Mucosa of stomach (tissue), 1 donor: ENCODE results near the gene CDK4.

Experiments used
- H3K27me3 ChIP-seq: one replicate; pipeline ENCODE4 v1.7.0; 2013; ENCODE audit warnings: mild to moderate bottlenecking, low read length; ENCODE audit not compliant: control insufficient read depth, insufficient read depth
- H3K36me3 ChIP-seq: one replicate; pipeline ENCODE4 v1.7.0; 2013; ENCODE audit warnings: low read length; ENCODE audit not compliant: control insufficient read depth, insufficient read depth
- H3K4me1 ChIP-seq: one replicate; pipeline ENCODE4 v1.7.0; 2013; ENCODE audit warnings: mild to moderate bottlenecking, low read length; ENCODE audit not compliant: control insufficient read depth, insufficient read depth
- H3K4me3 ChIP-seq: one replicate; pipeline ENCODE4 v1.7.0; 2013; ENCODE audit warnings: low read length
- H3K9ac ChIP-seq: one replicate; pipeline ENCODE4 v1.7.0; 2013; ENCODE audit warnings: mild to moderate bottlenecking, low read length, moderate library complexity
- H3K9me3 ChIP-seq: one replicate; pipeline ENCODE4 v1.7.0; 2013; ENCODE audit warnings: mild to moderate bottlenecking, low read length, moderate library complexity; ENCODE audit not compliant: control insufficient read depth
- donor health status: Pancreatic carcinoma.

Gene CDK4

GRCh38 chr12:57739914-57740538 is 12.1 kb downstream of the CDK4 start:
- H3K36me3 ChIP-seq, result no peaks in the 10 kb centered on the region
- peaks cover 19% of the 10 kb centered on the region for H3K4me1 ChIP-seq
- no peaks in the 10 kb centered on the region for H3K9me3 ChIP-seq
- no peak overlapping the region for H3K9ac ChIP-seq
- no peak overlapping the region for H3K4me3 ChIP-seq
- H3K27me3 ChIP-seq, result peaks cover 68% of the 10 kb centered on the region

GRCh38 chr12:57739387-57739786 is 12.7 kb downstream of the CDK4 start:
- Histone ChIP-seq H3K4me1 (peaks cover 22% of the 10 kb centered on the region), H3K36me3 (no peaks in the 10 kb centered on the region), H3K9me3 (no peaks in the 10 kb centered on the region), H3K27me3 (peaks cover 75% of the 10 kb centered on the region), H3K4me3 (no peak overlapping the region), H3K9ac (no peak overlapping the region)

- Histone ChIP-seq H3K27me3 (peaks cover 81% of the 10 kb centered on the region), H3K4me3 (no peak within 1 kb of the TSS), H3K4me1 (peaks cover 18% of the 10 kb centered on the region), H3K9me3 (no peaks in the 10 kb centered on the region), H3K9ac (no peak within 1 kb of the TSS), H3K36me3 (no peaks in the 10 kb centered on the region)
These were observed 13.4 kb downstream of the CDK4 start, which contains the start of gene AGAP2 for GRCh38 chr12:57738661-57739237. TSS of gene AGAP2 (minus strand) at chr12:57738742. CDS start at chr12:57738246, 496 bp downstream.

- Histone ChIP-seq H3K4me1 (peaks cover 18% of the 10 kb centered on the region), H3K27me3 (peaks cover 91% of the 10 kb centered on the region), H3K36me3 (no peaks in the 10 kb centered on the region), H3K4me3 (no peak overlapping the region), H3K9me3 (no peaks in the 10 kb centered on the region), H3K9ac (no peak overlapping the region)
These were observed 14.3 kb downstream of the CDK4 start for GRCh38 chr12:57737467-57738460.

- Histone ChIP-seq H3K4me1 (peaks cover 15% of the 10 kb centered on the region), H3K9ac (no peak overlapping the region), H3K27me3 (peaks cover 93% of the 10 kb centered on the region), H3K4me3 (no peak overlapping the region), H3K9me3 (no peaks in the 10 kb centered on the region), H3K36me3 (no peaks in the 10 kb centered on the region)
These were observed 15.2 kb downstream of the CDK4 start for GRCh38 chr12:57736741-57737466.

- peaks cover 93% of the 10 kb centered on the region for H3K27me3 ChIP-seq
- no peak overlapping the region for H3K9ac ChIP-seq
- no peaks in the 10 kb centered on the region for H3K36me3 ChIP-seq
- H3K4me1 ChIP-seq, result peaks cover 15% of the 10 kb centered on the region
- no peaks in the 10 kb centered on the region for H3K9me3 ChIP-seq
- H3K4me3 ChIP-seq, result no peak overlapping the region
These were observed 16.0 kb downstream of the CDK4 start for GRCh38 chr12:57735952-57736740.

- peaks cover 84% of the 10 kb centered on the region for H3K27me3 ChIP-seq
- H3K9me3 ChIP-seq, result no peaks in the 10 kb centered on the region
- H3K4me1 ChIP-seq, result peaks cover 15% of the 10 kb centered on the region
- H3K36me3 ChIP-seq, result no peaks in the 10 kb centered on the region
- no peak overlapping the region for H3K4me3 ChIP-seq
- H3K9ac ChIP-seq, result no peak overlapping the region
These were observed 16.8 kb downstream of the CDK4 start for GRCh38 chr12:57735198-57735855.

GRCh38 chr12:57734591-57734990 is 17.5 kb downstream of the CDK4 start:
- H3K9ac ChIP-seq, result no peak overlapping the region
- H3K4me3 ChIP-seq, result no peak overlapping the region
- peaks cover 15% of the 10 kb centered on the region for H3K4me1 ChIP-seq
- no peaks in the 10 kb centered on the region for H3K9me3 ChIP-seq
- peaks cover 77% of the 10 kb centered on the region for H3K27me3 ChIP-seq
- H3K36me3 ChIP-seq, result no peaks in the 10 kb centered on the region

- no peak overlapping the region for H3K4me3 ChIP-seq
- no peak overlapping the region for H3K9ac ChIP-seq
These were observed 18.2 kb downstream of the CDK4 start for GRCh38 chr12:57733928-57734327.

GRCh38 chr12:57732726-57733593 is 19.1 kb downstream of the CDK4 start:
- no peaks in the 10 kb centered on the region for H3K36me3 ChIP-seq
- no peaks in the 10 kb centered on the region for H3K9me3 ChIP-seq
- H3K4me3 ChIP-seq, result no peak overlapping the region
- peaks cover 15% of the 10 kb centered on the region for H3K4me1 ChIP-seq
- peaks cover 67% of the 10 kb centered on the region for H3K27me3 ChIP-seq
- H3K9ac ChIP-seq, result no peak overlapping the region

More at GRCh38 chr12:57733928-57734327, 18.2 kb downstream of the CDK4 start:
- Histone ChIP-seq H3K4me1 (peaks cover 15% of the 10 kb centered on the region), H3K9me3 (no peaks in the 10 kb centered on the region), H3K36me3 (no peaks in the 10 kb centered on the region), H3K27me3 (peaks cover 70% of the 10 kb centered on the region)
